KOPT-K1 (cell line): ENCODE measurements around the gene FGFR3.

ENCODE experiments used
- H3K27ac ChIP-seq: fragments of 200-600 bp; sonication (generic); 2 replicates; pipeline ENCODE4 v1.5.1; 2016; ENCODE audit warnings: antibody characterized with exemption, mild to moderate bottlenecking, low read depth, low read length; ENCODE audit not compliant: poor library complexity, severe bottlenecking
- H3K36me3 ChIP-seq: fragments of 200-600 bp; sonication (generic); 2 replicates; pipeline ENCODE4 v1.5.1; 2017; ENCODE audit warnings: antibody characterized with exemption, mild to moderate bottlenecking, low read length, moderate library complexity; ENCODE audit not compliant: insufficient read depth
- H3K9me3 ChIP-seq: fragments of 200-600 bp; sonication (generic); 2 replicates; pipeline ENCODE4 v1.5.1; 2017; ENCODE audit warnings: antibody characterized with exemption, low read length, mild to moderate bottlenecking; ENCODE audit not compliant: insufficient read depth, poor library complexity, severe bottlenecking

Gene FGFR3

GRCh38 chr4:1772853-1773538 lies 20.1 kb upstream of the FGFR3 start:
- no peak overlapping the region for H3K27ac ChIP-seq
- no peaks in the 10 kb centered on the region for H3K36me3 ChIP-seq
- no peaks in the 10 kb centered on the region for H3K9me3 ChIP-seq

GRCh38 chr4:1773754-1774153 lies 19.3 kb upstream of the FGFR3 start:
- Histone ChIP-seq H3K27ac (no peak overlapping the region), H3K36me3 (no peaks in the 10 kb centered on the region), H3K9me3 (no peaks in the 10 kb centered on the region)

GRCh38 chr4:1775731-1776500 lies 17.2 kb upstream of the FGFR3 start:
- H3K9me3 ChIP-seq: no peaks in the 10 kb centered on the region
- H3K36me3 ChIP-seq: no peaks in the 10 kb centered on the region
- no peak overlapping the region for H3K27ac ChIP-seq

- Histone ChIP-seq H3K36me3 (no peaks in the 10 kb centered on the region), H3K9me3 (no peaks in the 10 kb centered on the region), H3K27ac (no peak overlapping the region)
Measured at GRCh38 chr4:1776521-1777161, 16.5 kb upstream of the FGFR3 start.

GRCh38 chr4:1777822-1778641 lies 15.1 kb upstream of the FGFR3 start:
- H3K27ac ChIP-seq: no peak overlapping the region
- no peaks in the 10 kb centered on the region for H3K36me3 ChIP-seq
- H3K9me3 ChIP-seq: no peaks in the 10 kb centered on the region

- no peak overlapping the region for H3K27ac ChIP-seq
Measured at GRCh38 chr4:1778642-1779392, 14.3 kb upstream of the FGFR3 start.

GRCh38 chr4:1779588-1780382 lies 13.3 kb upstream of the FGFR3 start:
- H3K27ac ChIP-seq: no peak overlapping the region
- H3K36me3 ChIP-seq: no peaks in the 10 kb centered on the region

More at GRCh38 chr4:1778642-1779392, 14.3 kb upstream of the FGFR3 start:
- Histone ChIP-seq H3K36me3 (no peaks in the 10 kb centered on the region), H3K9me3 (no peaks in the 10 kb centered on the region)

GRCh38 chr4:1780435-1780834 lies 12.7 kb upstream of the FGFR3 start:
- no peak overlapping the region for H3K27ac ChIP-seq
- H3K9me3 ChIP-seq: no peaks in the 10 kb centered on the region

More at GRCh38 chr4:1779588-1780382, 13.3 kb upstream of the FGFR3 start:
- no peaks in the 10 kb centered on the region for H3K9me3 ChIP-seq

GRCh38 chr4:1783015-1783414 lies 10.1 kb upstream of the FGFR3 start:
- H3K9me3 ChIP-seq: no peaks in the 10 kb centered on the region
- H3K27ac ChIP-seq: no peak overlapping the region

More at GRCh38 chr4:1780435-1780834, 12.7 kb upstream of the FGFR3 start:
- H3K36me3 ChIP-seq: no peaks in the 10 kb centered on the region

GRCh38 chr4:1783970-1784369 lies 9.1 kb upstream of the FGFR3 start:
- Histone ChIP-seq H3K36me3 (no peaks in the 10 kb centered on the region), H3K27ac (no peak overlapping the region), H3K9me3 (no peaks in the 10 kb centered on the region)

More at GRCh38 chr4:1783015-1783414, 10.1 kb upstream of the FGFR3 start:
- no peaks in the 10 kb centered on the region for H3K36me3 ChIP-seq

- no peak overlapping the region for H3K27ac ChIP-seq
- no peaks in the 10 kb centered on the region for H3K36me3 ChIP-seq
- no peaks in the 10 kb centered on the region for H3K9me3 ChIP-seq
Measured at GRCh38 chr4:1784395-1784788, 8.7 kb upstream of the FGFR3 start.

GRCh38 chr4:1784789-1785591 lies 8.1 kb upstream of the FGFR3 start:
- H3K9me3 ChIP-seq: no peaks in the 10 kb centered on the region
- no peaks in the 10 kb centered on the region for H3K36me3 ChIP-seq
- H3K27ac ChIP-seq: no peak overlapping the region

GRCh38 chr4:1785592-1785991 lies 7.5 kb upstream of the FGFR3 start:
- H3K9me3 ChIP-seq: no peaks in the 10 kb centered on the region

More at GRCh38 chr4:1785592-1785991, 7.5 kb upstream of the FGFR3 start:
- Histone ChIP-seq H3K27ac (no peak overlapping the region), H3K36me3 (no peaks in the 10 kb centered on the region)
